ENCODE results near the gene GAGE1.
"Not testable (repeated sequence)": the region's sequence is repeated elsewhere in the genome, so short reads cannot be mapped to it uniquely, and the experiment has no call there.

Gene GAGE1

GRCh38 chrX:49589769-49590478 lies 8.9 kb upstream of the GAGE1 start:
- H3K18ac ChIP-seq (ENCODE audit: low read length); H2BK5ac ChIP-seq (ENCODE audit: low read length); H2AK5ac ChIP-seq (ENCODE audit: low read depth, low read length); H3K36me3 ChIP-seq (replicated peaks in 1 of 2; ENCODE audit: control insufficient read depth in 2 of 2, insufficient read depth in 2 of 2, low read length in 2 of 2); H3K9ac ChIP-seq (ENCODE audit: low read depth, low read length, poor library complexity); H4K8ac ChIP-seq (ENCODE audit: low read depth, low read length); H3K14ac ChIP-seq (ENCODE audit: low read length); H2AFZ ChIP-seq (ENCODE audit: low read length); H3K23ac ChIP-seq (ENCODE audit: low read depth, low read length, poor library complexity); H3K27ac ChIP-seq (replicated peaks; ENCODE audit: low read length); H3K9me3 ChIP-seq (replicated peaks in 1 of 2; ENCODE audit: control insufficient read depth in 2 of 2, insufficient read depth in 1 of 2, low read depth in 1 of 2, low read length in 2 of 2); H2BK120ac ChIP-seq (ENCODE audit: low read depth, low read length); H3K4me2 ChIP-seq (ENCODE audit: insufficient read depth, low read length, poor library complexity, severe bottlenecking); H2BK12ac ChIP-seq (ENCODE audit: low read length); H3K79me1 ChIP-seq (ENCODE audit: low read depth, low read length); H3K27me3 ChIP-seq (ENCODE audit: control insufficient read depth in 3 of 3, insufficient read depth in 3 of 3, low read depth in 1 of 3, low read length in 3 of 3); H3K4me1 ChIP-seq (ENCODE audit: control insufficient read depth in 2 of 2, insufficient read depth in 1 of 2, low read depth in 1 of 2, low read length in 2 of 2); H3K4me3 ChIP-seq (ENCODE audit: low read length in 2 of 2); DNase-seq (ENCODE audit: low spot score); H4K91ac ChIP-seq (ENCODE audit: low read depth, low read length, poor library complexity); H2BK15ac ChIP-seq (ENCODE audit: low read length); H3K4ac ChIP-seq (ENCODE audit: low read length): not testable (repeated sequence)
- WGBS, 2 donors (ENCODE audit: extremely low coverage in 2 of 2, insufficient read length in 2 of 2, insufficient replicate concordance in 1 of 2): no CpG with 5 or more reads among the region's 37 CpGs

- H3K27me3 ChIP-seq (ENCODE audit: control insufficient read depth in 3 of 3, insufficient read depth in 3 of 3, low read depth in 1 of 3, low read length in 3 of 3); H3K79me1 ChIP-seq (ENCODE audit: low read depth, low read length); H3K4me2 ChIP-seq (ENCODE audit: insufficient read depth, low read length, poor library complexity, severe bottlenecking); H3K4me3 ChIP-seq (ENCODE audit: low read length in 2 of 2); H2BK5ac ChIP-seq (ENCODE audit: low read length); H2BK120ac ChIP-seq (ENCODE audit: low read depth, low read length); H3K18ac ChIP-seq (ENCODE audit: low read length); H2AFZ ChIP-seq (ENCODE audit: low read length); H2BK15ac ChIP-seq (ENCODE audit: low read length); H2BK12ac ChIP-seq (ENCODE audit: low read length); H3K4ac ChIP-seq (ENCODE audit: low read length); H3K27ac ChIP-seq (replicated peaks; ENCODE audit: low read length); H4K91ac ChIP-seq (ENCODE audit: low read depth, low read length, poor library complexity); H4K8ac ChIP-seq (ENCODE audit: low read depth, low read length); H3K14ac ChIP-seq (ENCODE audit: low read length); H3K9ac ChIP-seq (ENCODE audit: low read depth, low read length, poor library complexity); H2AK5ac ChIP-seq (ENCODE audit: low read depth, low read length); H3K9me3 ChIP-seq (replicated peaks in 1 of 2; ENCODE audit: control insufficient read depth in 2 of 2, insufficient read depth in 1 of 2, low read depth in 1 of 2, low read length in 2 of 2); H3K23ac ChIP-seq (ENCODE audit: low read depth, low read length, poor library complexity); H3K4me1 ChIP-seq (ENCODE audit: control insufficient read depth in 2 of 2, insufficient read depth in 1 of 2, low read depth in 1 of 2, low read length in 2 of 2); DNase-seq (ENCODE audit: low spot score); H3K36me3 ChIP-seq (replicated peaks in 1 of 2; ENCODE audit: control insufficient read depth in 2 of 2, insufficient read depth in 2 of 2, low read length in 2 of 2): not testable (repeated sequence)
- no CpG with 5 or more reads among the region's 17 CpGs for WGBS, 2 donors (ENCODE audit: extremely low coverage in 2 of 2, insufficient read length in 2 of 2, insufficient replicate concordance in 1 of 2)
Measured at GRCh38 chrX:49590488-49590887, 8.3 kb upstream of the GAGE1 start.

GRCh38 chrX:49610718-49611310 lies 12.0 kb downstream of the GAGE1 start:
- Histone ChIP-seq H3K9me3 (replicated peaks in 1 of 2; ENCODE audit: control insufficient read depth in 2 of 2, insufficient read depth in 1 of 2, low read depth in 1 of 2, low read length in 2 of 2) (no peaks in the 10 kb centered on the region), H3K27me3 (ENCODE audit: control insufficient read depth in 3 of 3, insufficient read depth in 3 of 3, low read depth in 1 of 3, low read length in 3 of 3) (peaks cover 0 to 10% (median 0%) of the 10 kb centered on the region in 3 experiments), H3K9ac (ENCODE audit: low read depth, low read length, poor library complexity) (no peak overlapping the region), H3K4me2 (ENCODE audit: insufficient read depth, low read length, poor library complexity, severe bottlenecking) (no peak overlapping the region), H3K14ac (ENCODE audit: low read length) (no peak overlapping the region), H2BK120ac (ENCODE audit: low read depth, low read length) (no peak overlapping the region), H2AFZ (ENCODE audit: low read length) (no peak overlapping the region), H4K91ac (ENCODE audit: low read depth, low read length, poor library complexity) (no peak overlapping the region), H2BK15ac (ENCODE audit: low read length) (no peak overlapping the region), H3K27ac (replicated peaks; ENCODE audit: low read length) (no peak overlapping the region), H2BK5ac (ENCODE audit: low read length) (no peak overlapping the region), H3K4ac (ENCODE audit: low read length) (no peak overlapping the region), H3K79me1 (ENCODE audit: low read depth, low read length) (no peaks in the 10 kb centered on the region), H2BK12ac (ENCODE audit: low read length) (no peak overlapping the region), H2AK5ac (ENCODE audit: low read depth, low read length) (no peak overlapping the region), H4K8ac (ENCODE audit: low read depth, low read length) (no peak overlapping the region), H3K36me3 (replicated peaks in 1 of 2; ENCODE audit: control insufficient read depth in 2 of 2, insufficient read depth in 2 of 2, low read length in 2 of 2) (no peaks in the 10 kb centered on the region), H3K23ac (ENCODE audit: low read depth, low read length, poor library complexity) (no peak overlapping the region), H3K4me1 (ENCODE audit: control insufficient read depth in 2 of 2, insufficient read depth in 1 of 2, low read depth in 1 of 2, low read length in 2 of 2) (no peaks in the 10 kb centered on the region), H3K18ac (ENCODE audit: low read length) (no peak overlapping the region), H3K4me3 (ENCODE audit: low read length in 2 of 2) (no peak overlapping the region)
- no peak for DNase-seq (ENCODE audit: low spot score)
- WGBS, 2 donors (ENCODE audit: extremely low coverage in 2 of 2, insufficient read length in 2 of 2, insufficient replicate concordance in 1 of 2): no CpG with 5 or more reads among the region's 7 CpGs

- no CpG with 5 or more reads among the region's 2 CpGs for WGBS, 2 donors (ENCODE audit: extremely low coverage in 2 of 2, insufficient read length in 2 of 2, insufficient replicate concordance in 1 of 2)
- Histone ChIP-seq H2BK12ac (ENCODE audit: low read length) (no peak overlapping the region), H2AFZ (ENCODE audit: low read length) (no peak overlapping the region), H3K4me3 (ENCODE audit: low read length in 2 of 2) (no peak overlapping the region), H3K27ac (replicated peaks; ENCODE audit: low read length) (no peak overlapping the region), H4K91ac (ENCODE audit: low read depth, low read length, poor library complexity) (no peak overlapping the region), H3K9ac (ENCODE audit: low read depth, low read length, poor library complexity) (no peak overlapping the region), H3K4ac (ENCODE audit: low read length) (no peak overlapping the region), H4K8ac (ENCODE audit: low read depth, low read length) (no peak overlapping the region), H2AK5ac (ENCODE audit: low read depth, low read length) (no peak overlapping the region), H3K4me2 (ENCODE audit: insufficient read depth, low read length, poor library complexity, severe bottlenecking) (no peak overlapping the region), H3K9me3 (replicated peaks in 1 of 2; ENCODE audit: control insufficient read depth in 2 of 2, insufficient read depth in 1 of 2, low read depth in 1 of 2, low read length in 2 of 2) (no peaks in the 10 kb centered on the region), H2BK120ac (ENCODE audit: low read depth, low read length) (no peak overlapping the region), H2BK5ac (ENCODE audit: low read length) (no peak overlapping the region), H2BK15ac (ENCODE audit: low read length) (no peak overlapping the region), H3K14ac (ENCODE audit: low read length) (no peak overlapping the region), H3K79me1 (ENCODE audit: low read depth, low read length) (no peaks in the 10 kb centered on the region), H3K4me1 (ENCODE audit: control insufficient read depth in 2 of 2, insufficient read depth in 1 of 2, low read depth in 1 of 2, low read length in 2 of 2) (no peaks in the 10 kb centered on the region), H3K18ac (ENCODE audit: low read length) (no peak overlapping the region), H3K27me3 (ENCODE audit: control insufficient read depth in 3 of 3, insufficient read depth in 3 of 3, low read depth in 1 of 3, low read length in 3 of 3) (no peaks in the 10 kb centered on the region), H3K36me3 (replicated peaks in 1 of 2; ENCODE audit: control insufficient read depth in 2 of 2, insufficient read depth in 2 of 2, low read length in 2 of 2) (no peaks in the 10 kb centered on the region), H3K23ac (ENCODE audit: low read depth, low read length, poor library complexity) (no peak overlapping the region)
- no peak for DNase-seq (ENCODE audit: low spot score)
Measured at GRCh38 chrX:49618574-49618973, 19.8 kb downstream of the GAGE1 start.

Data from neuronal stem cell (in vitro differentiated cells).